GM21447 (cell line): Measurements from ENCODE around the gene ZBTB24.

Experiments used
- ATAC-seq: cut with Tn5 transposase; IDR thresholded peaks from one replicate; pipeline ENCODE4 v1.9.1; 2021; ENCODE audit not compliant: unreplicated experiment

Gene ZBTB24

DNA sequence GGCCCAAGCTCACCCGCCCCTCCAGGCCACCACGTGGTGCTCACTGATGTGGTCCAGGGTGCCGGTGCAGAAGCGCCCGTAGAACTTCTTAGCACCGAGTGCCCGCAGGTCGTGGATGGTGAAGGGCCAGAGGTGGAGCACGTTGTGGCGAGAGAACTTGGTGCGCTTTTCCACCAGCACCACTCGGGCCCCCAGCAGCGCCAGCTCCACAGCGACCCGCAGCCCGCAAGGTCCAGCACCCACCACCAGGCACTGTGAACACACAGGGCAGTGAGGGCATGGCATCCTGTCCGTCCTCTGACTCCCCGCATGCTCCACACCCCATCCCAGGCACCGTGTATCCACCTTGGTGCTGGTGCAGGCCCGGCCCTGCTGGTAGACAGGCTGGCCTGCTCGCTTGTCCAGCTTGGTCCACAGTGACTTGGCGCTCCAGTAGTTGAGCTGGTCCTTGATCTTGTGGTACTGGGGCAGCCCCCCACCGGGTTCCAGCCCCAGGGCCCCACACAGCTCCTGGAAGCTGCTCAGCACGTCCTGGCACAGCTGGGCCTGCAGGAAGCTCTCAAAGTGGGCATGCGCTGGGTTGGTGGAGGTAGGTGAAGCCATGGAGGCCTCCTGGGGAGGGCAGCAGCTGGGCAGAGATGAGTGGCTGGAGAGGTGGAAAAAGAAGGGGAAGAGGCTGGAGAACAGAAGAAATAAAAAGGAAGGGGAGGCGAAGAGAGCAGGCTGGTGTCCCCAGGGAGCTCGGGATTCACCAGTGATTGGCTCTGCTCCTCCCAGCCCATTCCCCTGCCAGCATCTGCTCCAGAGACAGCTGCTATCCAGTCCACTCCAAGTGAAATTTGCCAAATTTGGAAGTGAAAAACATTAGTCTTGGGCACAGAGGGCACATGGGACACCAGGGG lies 29.2 kb downstream of the ZBTB24 start:
- ATAC-seq: no peak

DNA sequence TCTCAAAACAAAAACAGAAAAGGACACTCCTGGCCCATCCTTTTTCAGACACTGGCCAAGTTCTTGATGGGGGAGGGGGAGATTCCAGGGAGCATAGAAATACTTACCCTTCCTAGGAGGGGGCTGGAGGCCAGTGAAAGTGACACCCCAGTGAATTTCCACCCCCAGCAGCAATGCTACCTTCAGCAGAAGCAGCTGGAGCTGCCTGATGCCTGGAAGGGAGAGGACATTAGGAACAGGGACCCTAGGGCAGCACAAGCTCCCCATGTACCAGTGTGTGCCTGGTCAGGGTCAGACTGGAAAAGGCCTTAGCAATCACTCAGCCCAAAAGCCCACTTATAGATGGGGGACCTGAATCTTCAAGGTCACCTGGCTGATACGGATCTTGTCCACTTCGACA lies 29.9 kb downstream of the ZBTB24 start:
- ATAC-seq: no peak

DNA sequence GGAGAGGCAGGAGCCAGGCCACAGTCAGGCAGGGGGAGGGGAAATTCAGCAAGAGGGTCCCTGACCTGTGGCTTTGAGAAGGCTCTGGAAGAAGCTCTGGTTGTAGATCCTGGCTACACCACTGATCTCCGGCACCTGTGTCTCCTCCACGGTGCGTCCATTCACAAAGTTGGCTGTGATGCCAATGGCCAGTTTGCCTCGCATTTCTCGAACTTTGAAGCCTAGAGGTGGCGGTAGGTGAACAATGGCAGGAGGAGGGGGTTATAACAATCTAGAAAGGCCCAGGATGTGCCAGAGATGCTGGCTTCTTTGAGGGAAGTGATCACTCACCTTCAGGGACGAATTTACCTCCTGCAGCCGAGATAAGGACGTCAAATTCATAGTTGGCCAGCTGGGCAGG lies 30.8 kb downstream of the ZBTB24 start:
- ATAC-seq: no peak

DNA sequence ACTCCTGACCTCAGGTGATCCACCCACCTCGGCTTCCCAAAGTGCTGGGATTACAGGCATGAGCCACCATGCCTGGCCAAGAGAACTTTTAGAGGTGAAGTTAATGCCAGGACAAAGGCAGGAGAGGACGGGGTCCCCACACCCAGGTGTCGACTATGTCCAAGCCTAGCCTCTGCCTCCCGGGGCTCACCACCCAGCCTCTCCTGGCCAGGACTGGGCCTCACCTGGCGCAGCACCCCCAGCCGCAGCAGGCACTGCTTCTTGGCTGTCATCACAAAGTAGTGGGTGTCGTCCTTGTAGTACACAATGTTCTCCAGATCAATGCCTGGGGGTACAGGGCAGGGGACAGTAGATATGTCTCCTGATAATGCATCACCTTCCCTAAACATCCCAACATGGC lies 31.6 kb downstream of the ZBTB24 start:
- no peak for ATAC-seq

DNA sequence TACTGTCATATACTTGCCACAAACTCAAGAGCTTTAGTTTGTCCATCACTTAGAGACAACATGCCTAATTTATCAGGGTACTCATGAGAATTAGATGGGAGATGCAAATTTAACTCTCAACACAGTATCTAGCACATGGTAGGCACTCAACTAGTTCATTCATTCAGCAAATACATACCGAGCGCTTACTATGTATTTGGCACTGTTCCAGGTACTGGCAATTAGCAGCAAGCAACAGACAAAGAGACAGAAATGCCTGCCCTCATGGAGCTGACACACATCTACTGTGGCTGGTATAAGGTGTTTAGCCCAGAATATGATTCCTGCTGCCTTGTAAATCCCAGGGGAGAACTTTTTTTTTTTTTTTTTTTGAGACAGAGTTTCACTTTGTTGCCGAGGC lies 32.2 kb downstream of the ZBTB24 start:
- no peak for ATAC-seq

DNA sequence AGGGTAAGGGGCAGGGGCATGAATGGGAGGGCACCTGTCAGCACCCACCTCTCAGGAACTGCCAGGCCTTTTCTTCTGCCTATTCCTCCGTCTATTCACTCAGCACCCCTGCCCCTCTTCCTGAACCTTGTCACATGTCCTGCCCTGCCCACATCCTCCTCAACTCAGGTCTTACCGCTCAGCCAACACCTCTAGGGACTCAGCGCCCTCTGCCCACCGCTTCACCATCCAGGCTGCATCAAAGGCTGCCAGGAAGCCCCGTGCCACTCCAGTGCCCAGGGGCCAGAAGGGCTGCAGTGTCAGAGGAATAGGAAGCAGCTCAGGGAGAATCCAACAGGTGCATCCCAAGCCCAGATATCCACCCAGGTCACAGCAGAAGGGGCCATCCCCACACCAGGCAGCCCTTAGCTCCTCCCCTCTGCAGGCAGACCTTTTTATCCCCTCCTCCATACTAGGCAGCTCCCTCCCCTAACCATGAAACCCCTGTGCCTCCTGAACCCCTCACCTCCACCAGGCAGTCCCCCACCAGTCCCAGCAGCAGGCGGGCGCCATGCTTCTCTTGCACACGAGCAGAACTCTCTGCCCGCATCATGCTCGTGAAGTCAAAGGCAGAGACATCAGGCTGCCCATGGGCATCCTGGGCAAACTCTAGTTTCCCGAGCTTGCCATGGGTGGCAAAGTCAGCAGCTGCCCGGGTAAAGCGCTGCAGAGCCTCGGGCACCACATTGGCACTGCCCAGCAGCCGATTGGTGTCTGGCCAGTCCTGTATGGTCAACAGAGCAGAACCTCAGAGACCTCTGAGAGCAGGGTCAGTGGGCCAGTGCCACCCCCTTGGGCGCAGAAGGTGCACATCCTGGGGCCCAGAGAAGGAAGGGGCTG lies 33.0 kb downstream of the ZBTB24 start:
- no peak for ATAC-seq

DNA sequence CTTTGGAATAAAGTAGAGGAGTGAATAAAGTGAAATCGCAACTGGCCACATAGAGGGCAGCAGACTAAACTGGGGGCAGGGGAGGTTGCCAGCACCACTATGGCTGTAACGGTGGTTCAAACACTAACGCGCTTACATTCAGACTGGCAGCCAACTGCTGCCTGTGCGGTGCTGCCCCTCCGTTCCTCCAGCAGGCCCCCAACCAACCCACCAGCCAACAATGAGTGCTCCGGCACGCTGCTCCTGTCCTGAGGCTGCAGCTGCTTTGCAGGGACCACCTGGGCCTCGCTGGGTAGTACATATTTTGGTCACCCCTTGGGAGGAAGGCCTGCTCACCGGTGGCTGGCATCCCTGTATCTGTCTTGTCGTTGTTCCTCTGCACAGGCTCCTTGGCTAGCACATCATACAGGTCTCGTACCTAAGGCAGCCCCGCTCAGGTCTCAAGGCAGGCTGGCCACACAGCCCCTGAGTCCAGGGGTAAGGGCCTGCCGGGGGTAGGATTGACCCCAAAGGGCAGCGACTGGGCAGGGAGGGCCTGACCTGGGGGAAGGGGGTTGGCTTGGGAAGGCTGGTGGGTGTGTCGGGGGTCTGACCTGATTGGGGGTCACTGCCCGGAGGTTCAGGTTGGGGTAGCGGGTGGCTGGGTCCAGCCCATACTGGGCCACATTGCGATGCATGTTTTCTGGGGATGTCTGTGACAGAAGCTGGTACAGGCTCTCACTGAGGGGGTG lies 33.8 kb downstream of the ZBTB24 start:
- ATAC-seq: no peak

DNA sequence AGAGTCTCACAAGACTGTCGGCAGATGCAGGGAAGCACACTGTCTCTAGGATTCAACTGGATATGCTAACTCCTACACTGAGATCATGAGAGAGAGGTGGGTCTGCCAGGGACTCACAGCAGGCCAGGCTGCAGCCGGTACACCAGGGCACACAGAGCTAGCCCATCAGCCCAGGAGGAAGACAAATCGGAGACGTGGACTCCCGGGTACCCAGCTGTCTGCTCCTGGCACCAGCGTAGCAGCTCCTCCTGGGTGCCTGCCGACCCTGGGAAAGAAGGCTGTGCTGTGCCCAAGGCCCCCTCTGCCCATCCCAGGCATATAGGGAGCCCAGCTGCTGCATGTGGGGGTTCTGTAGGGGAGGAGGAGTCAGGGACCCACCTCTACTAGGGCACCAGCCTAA lies 34.4 kb downstream of the ZBTB24 start:
- no peak for ATAC-seq

DNA sequence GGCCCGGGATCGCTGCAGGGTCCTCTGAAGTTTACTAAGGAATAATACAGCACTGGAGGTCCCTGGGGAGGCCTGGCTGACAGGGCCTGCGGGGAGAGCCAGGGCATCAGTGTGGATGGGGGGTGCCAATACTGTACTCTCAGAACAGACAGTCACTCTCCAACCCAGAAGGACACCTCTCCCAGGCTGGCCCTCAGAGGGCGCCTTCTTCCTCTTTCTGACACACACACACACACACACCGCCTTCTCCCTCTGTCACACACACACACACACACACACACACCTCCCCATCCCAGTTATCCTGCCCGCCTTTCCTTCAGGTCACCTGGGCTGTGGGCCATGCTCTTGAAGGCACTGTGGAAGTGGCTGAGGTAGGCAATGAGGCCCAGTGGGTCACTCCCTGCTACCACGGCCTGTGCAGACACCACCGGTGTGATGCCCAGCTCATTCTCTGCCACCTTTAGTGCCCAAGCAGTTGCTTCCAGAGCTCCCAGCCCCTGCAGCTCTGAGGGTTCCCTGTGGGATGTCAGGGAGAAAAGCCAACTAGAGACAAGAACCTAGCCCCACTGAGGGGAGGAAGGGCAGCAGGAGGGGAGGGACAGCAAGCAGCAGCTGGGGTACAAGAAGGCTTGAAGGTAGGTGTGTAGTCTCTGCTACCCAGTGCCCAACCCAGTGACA lies 35.0 kb downstream of the ZBTB24 start:
- ATAC-seq: no peak

DNA sequence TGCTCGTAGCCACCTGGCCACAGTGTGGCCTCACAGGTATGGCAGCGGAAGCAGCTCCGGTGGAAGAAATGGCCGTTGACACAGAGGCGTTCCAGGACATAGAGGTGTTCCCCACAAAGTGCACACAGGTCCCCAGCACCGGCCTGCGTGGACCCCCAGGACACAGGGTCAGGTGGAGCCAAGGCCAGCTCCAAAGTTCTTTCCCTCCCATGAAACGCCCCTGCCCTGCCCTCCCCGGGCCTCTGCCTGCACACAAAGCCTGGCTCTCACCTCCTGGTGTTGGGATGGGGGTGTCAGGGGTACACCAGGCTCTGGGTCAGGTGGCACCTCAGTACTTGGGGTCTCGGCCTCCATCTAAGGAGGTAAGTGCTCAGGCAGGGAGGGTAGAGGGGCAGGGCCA lies 35.9 kb downstream of the ZBTB24 start:
- ATAC-seq: no peak

DNA sequence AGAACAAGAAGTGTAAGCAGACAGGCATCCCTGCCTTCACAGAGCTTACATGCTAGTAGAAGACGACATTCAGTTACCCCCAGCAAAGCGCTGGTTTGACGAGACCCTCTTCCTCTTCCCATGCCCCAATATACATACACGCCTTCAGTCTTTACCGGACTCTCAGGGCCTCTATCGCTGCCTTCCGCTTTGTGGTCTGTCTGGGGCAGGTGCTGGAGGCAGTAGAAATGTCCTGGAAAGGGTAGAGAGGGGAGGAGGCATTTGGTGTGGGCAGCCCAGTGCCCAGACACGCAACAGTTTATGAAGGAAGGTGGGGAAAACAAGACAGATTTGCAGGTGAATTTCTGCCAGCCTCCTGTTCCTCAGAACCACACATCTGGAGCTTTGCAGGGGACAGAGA lies 36.5 kb downstream of the ZBTB24 start:
- no peak for ATAC-seq

DNA sequence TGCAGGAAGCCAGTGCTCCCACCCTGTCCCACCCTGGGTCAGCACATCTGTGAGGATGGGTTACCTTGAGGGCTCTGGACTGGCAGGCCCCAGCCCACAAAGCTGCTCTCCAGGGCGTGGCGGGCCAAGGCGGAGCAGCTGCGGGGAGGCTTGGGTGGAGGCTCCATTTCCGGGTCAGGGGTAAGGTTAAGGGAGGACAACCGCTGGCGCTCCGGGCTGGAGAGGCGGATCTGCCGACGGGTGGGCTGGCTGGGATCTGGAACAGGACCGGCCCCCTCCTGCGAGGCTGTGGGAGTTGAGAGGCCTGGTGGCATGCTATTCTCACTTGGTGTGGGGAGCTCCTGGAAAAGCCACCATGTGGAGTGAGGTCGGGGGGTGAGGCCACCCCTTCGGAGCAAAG lies 36.9 kb downstream of the ZBTB24 start:
- no peak for ATAC-seq

DNA sequence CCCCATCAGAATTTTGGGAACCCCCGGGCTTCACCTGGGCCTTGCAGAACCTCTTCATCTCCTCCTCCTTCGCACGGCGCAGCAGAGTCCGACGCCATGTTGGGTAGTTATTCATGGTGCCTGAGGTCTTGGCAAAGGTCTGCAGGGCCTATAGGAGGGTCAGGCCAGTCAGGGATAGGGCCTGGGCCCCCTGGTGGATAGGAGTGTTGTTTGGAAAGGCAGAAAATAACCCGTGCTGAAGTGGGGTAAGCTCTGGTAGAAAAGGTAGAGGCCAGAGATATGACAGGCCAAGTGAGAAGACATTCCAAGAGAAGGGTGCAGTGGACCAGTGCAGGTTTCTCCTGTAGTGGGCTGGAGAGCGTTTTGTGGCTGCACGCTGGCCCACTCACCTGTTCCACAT lies 37.6 kb downstream of the ZBTB24 start:
- no peak for ATAC-seq

DNA sequence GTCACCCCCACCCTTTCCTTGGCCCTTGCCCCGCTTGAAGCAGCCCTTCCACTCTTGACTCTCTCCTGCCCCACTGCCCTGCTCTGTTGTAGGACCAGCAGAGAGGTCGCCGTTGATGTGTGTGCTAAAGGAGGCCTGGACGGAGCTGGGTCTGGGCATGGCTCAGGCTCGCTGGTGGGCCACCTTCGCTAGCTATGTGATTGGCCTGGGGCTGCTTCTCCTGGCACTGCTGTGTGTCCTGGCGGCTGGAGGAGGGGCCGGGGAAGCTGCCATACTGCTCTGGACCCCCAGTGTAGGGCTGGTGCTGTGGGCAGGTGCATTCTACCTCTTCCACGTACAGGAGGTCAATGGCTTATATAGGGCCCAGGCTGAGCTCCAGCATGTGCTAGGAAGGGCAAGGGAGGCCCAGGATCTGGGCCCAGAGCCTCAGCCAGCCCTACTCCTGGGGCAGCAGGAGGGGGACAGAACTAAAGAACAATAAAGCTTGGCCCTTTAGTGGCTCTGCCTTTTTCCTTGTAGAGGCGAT lies 39.5 kb downstream of the ZBTB24 start:
- no peak for ATAC-seq

DNA sequence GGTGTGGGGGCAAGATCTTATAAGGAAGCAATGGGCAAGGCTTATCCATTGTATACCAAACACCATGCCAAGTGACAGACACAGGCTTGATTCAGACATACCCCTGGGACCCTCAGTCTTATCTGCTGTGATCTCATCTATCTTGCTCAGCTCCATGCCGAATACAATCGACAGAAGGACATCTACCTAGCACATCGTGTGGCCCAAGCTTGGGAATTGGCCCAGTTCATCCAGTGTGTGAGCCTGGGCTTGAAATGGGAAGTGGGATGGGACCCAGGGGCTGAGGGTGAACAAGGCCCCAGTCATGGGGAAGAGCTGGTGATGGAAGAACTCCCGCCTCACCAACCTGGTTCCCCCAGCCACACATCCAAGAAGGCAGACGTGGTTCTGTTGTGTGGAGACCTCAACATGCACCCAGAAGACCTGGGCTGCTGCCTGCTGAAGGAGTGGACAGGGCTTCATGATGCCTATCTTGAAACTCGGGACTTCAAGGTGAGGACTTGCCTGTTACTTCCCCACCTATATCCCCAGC lies 40.6 kb downstream of the ZBTB24 start:
- no peak for ATAC-seq

DNA sequence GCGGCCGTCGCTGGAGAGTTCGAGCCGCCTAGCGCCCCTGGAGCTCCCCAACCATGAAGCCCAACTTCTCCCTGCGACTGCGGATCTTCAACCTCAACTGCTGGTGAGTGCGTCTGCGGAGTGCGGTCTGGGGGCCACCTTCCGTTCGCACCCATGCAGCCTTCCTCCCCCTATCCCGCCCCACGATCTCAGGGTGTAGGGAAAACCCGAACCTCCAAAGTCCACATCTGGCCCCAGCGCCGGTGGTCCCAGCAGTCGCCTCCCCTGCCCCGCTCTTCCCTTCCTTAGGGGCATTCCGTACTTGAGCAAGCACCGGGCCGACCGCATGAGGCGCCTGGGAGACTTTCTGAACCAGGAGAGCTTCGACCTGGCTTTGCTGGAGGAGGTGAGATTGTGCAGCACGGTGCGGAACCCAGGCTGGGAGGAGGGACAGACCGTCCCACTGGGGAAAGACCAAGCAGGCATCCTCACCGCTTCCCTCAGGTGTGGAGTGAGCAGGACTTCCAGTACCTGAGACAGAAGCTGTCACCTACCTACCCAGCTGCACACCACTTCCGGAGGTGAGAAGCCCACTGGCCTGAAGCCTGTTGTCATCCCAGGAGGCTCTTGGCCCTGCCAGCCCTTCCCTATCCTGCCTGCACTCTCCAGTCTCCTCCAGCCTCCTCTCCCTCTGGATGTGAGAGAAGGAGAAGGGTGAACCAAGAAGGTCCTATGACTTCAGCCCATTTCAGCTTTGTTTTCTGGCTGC lies 41.8 kb downstream of the ZBTB24 start:
- peak; percentile 40 for ATAC-seq

DNA sequence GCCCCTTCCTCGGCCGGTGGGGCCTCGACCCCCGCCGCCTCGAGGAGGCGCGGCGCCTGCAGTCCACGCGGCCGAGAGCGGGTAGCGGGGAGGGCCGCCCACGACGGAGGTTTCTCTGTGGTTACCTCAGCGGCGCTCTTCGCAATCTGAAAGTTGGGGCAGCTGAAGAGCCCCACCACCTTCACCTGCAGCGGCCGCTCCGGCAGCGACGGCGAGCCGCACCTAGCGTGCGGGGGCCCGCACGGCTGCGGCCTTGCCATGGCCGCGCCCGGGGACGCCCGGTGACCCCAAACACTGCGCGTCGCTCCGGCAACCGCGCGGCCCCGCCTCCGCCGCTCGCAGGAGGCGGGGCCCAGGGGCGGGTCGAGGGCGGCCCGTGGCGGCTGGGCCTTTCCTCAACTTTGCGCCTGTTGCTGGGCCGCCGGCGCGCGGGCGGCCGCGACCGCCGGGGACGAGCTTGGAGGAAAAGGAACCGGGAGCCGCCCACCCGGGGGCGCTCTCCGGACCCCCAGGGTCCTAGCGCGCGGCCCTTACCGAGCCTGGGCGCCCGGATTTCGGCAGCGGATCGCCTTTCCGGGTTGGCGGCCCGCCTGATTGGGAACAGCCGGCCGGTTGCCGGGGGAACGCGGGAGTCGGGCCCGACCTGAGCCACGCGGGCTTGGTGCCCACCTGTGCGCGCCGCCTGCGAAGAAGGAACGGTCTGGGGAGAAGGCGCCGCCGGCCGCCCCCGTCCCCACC lies 42.5 kb downstream of the ZBTB24 start, which contains the start of the genes PPIL6 and SMPD2:
Gene PPIL6 (minus strand): TSS at position 298 of the 738 bp plus-strand sequence. CDS start 38 bp downstream, at position 260.
Gene SMPD2 (plus strand): TSS at position 394 of the 738 bp plus-strand sequence. CDS start 398 bp downstream, outside the sequence.
- peak; percentile 79 for ATAC-seq

DNA sequence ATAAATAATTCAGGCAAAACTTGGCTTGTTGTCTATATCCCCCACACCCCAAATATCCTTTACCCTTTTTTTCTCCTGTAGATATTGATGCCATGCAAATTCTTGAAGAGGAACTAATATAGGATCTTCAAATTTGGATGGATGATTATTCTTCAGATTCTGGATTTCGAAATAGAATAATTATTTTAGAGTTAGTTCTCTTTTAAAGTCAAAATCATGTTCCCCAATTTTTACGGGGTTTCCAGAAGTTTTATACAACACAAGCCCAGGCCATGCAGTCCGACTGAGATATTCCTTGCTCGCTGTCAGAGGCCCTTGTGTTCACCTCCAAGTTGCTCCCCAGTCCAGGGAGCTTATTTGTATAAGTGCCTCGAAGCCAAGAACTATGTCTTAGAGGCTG lies 47.0 kb downstream of the ZBTB24 start:
- no peak for ATAC-seq

DNA sequence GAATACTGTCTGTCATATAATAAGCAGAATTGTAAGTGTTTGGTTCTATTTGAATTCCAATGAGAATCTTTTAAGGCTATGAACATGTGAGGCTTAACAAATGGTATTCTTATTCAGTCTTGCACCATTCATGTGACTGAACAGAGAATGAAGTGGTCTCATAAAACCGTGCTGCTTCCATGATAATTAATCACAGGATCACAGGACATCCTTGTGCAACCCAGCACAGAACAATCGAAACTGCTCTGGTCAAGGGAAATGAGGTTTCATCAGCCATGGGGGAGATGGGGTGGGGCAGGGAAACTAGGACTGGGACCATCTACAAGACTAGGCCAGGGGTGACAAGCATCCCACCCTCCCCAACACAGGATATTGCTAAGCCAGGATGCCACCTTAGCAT lies 48.6 kb downstream of the ZBTB24 start:
- no peak for ATAC-seq
